Mucosa of rectum (tissue), 2 donors: ENCODE data around the gene VWA3B.

ENCODE experiments used
- H3K27ac ChIP-seq, 2 donors: one replicate each; pipeline ENCODE4 v1.7.0; 2013; ENCODE audit warnings: inconsistent platforms in 2 of 2, low read depth in 2 of 2, low read length in 2 of 2
- H3K27me3 ChIP-seq, 2 donors: one replicate each; pipeline ENCODE4 v1.7.0; 2013; ENCODE audit warnings: low read length in 2 of 2; ENCODE audit not compliant: control insufficient read depth in 2 of 2, insufficient read depth in 2 of 2
- H3K36me3 ChIP-seq, 2 donors: one replicate each; pipeline ENCODE4 v1.7.0; 2013; ENCODE audit warnings: low read length in 2 of 2; ENCODE audit not compliant: control insufficient read depth in 2 of 2, insufficient read depth in 2 of 2
- H3K4me1 ChIP-seq, 2 donors: one replicate each; pipeline ENCODE4 v1.7.0; 2013; ENCODE audit warnings: low read length in 2 of 2, mild to moderate bottlenecking in 1 of 2; ENCODE audit not compliant: control insufficient read depth in 2 of 2, insufficient read depth in 2 of 2
- H3K4me3 ChIP-seq, 2 donors: one replicate each; pipeline ENCODE4 v1.7.0; 2013; ENCODE audit warnings: low read length in 2 of 2
- H3K9ac ChIP-seq, 2 donors: one replicate each; pipeline ENCODE4 v1.7.0; 2013; ENCODE audit warnings: low read length in 2 of 2, low read depth in 1 of 2, mild to moderate bottlenecking in 1 of 2
- H3K9me3 ChIP-seq, 2 donors: one replicate each; pipeline ENCODE4 v1.7.0; 2013; ENCODE audit warnings: low read length in 2 of 2; ENCODE audit not compliant: control insufficient read depth in 2 of 2
- donor health status: healthy.
- donor health status: Normal muscosa, but diverticular disease.

VWA3B gene

GRCh38 chr2:98108110-98108509, 21.1 kb downstream of the VWA3B start:
- H3K4me3 ChIP-seq, result no peak overlapping the region
- H3K27me3 ChIP-seq, result no peaks in the 10 kb centered on the region
- peaks cover 0 to under 1% of the 10 kb centered on the region in 2 donors for H3K9me3 ChIP-seq
- no peak overlapping the region for H3K9ac ChIP-seq
- H3K27ac ChIP-seq, result no peak overlapping the region
- no peaks in the 10 kb centered on the region for H3K36me3 ChIP-seq
- no peaks in the 10 kb centered on the region for H3K4me1 ChIP-seq

- H3K9ac ChIP-seq, result no peak overlapping the region
- peaks cover 0 to 7% of the 10 kb centered on the region in 2 donors for H3K4me1 ChIP-seq
- H3K4me3 ChIP-seq, result no peak overlapping the region
- peaks cover 0 to 2% of the 10 kb centered on the region in 2 donors for H3K9me3 ChIP-seq
- no peak overlapping the region for H3K27ac ChIP-seq
- H3K27me3 ChIP-seq, result no peaks in the 10 kb centered on the region
- no peaks in the 10 kb centered on the region for H3K36me3 ChIP-seq
These were observed 23.8 kb downstream of the VWA3B start for GRCh38 chr2:98110741-98111140.

- Histone ChIP-seq H3K27me3 (no peaks in the 10 kb centered on the region), H3K9ac (no peak overlapping the region), H3K27ac (peak overlapping the region; percentile 43 to 56), H3K4me3 (no peak overlapping the region), H3K9me3 (peaks cover 0 to 2% of the 10 kb centered on the region in 2 donors), H3K36me3 (no peaks in the 10 kb centered on the region), H3K4me1 (peaks cover 0 to 7% of the 10 kb centered on the region in 2 donors)
These were observed 27.8 kb downstream of the VWA3B start for GRCh38 chr2:98114643-98115330.

GRCh38 chr2:98118161-98118560, 31.2 kb downstream of the VWA3B start:
- no peak overlapping the region for H3K27ac ChIP-seq
- no peak overlapping the region for H3K4me3 ChIP-seq
- H3K4me1 ChIP-seq, result peaks cover 0 to 7% of the 10 kb centered on the region in 2 donors
- no peak overlapping the region for H3K9ac ChIP-seq
- no peaks in the 10 kb centered on the region for H3K27me3 ChIP-seq
- H3K36me3 ChIP-seq, result no peaks in the 10 kb centered on the region
- H3K9me3 ChIP-seq, result peaks cover 0 to under 1% of the 10 kb centered on the region in 2 donors

- H3K27ac ChIP-seq, result no peak overlapping the region
- H3K9me3 ChIP-seq, result no peaks in the 10 kb centered on the region
- no peaks in the 10 kb centered on the region for H3K27me3 ChIP-seq
- no peak overlapping the region for H3K9ac ChIP-seq
- H3K36me3 ChIP-seq, result no peaks in the 10 kb centered on the region
- H3K4me3 ChIP-seq, result no peak overlapping the region
- H3K4me1 ChIP-seq, result peaks cover 0 to 7% of the 10 kb centered on the region in 2 donors
These were observed 31.9 kb downstream of the VWA3B start for GRCh38 chr2:98118852-98119251.

- no peaks in the 10 kb centered on the region for H3K9me3 ChIP-seq
- H3K4me1 ChIP-seq, result no peaks in the 10 kb centered on the region
- H3K27me3 ChIP-seq, result no peaks in the 10 kb centered on the region
- no peak overlapping the region for H3K9ac ChIP-seq
- no peak overlapping the region for H3K27ac ChIP-seq
- H3K4me3 ChIP-seq, result no peak overlapping the region
- no peaks in the 10 kb centered on the region for H3K36me3 ChIP-seq
These were observed 34.2 kb downstream of the VWA3B start for GRCh38 chr2:98121149-98121548.

- Histone ChIP-seq H3K36me3 (no peaks in the 10 kb centered on the region), H3K27me3 (no peaks in the 10 kb centered on the region), H3K4me1 (no peaks in the 10 kb centered on the region)
These were observed 35.6 kb downstream of the VWA3B start for GRCh38 chr2:98122524-98122923.

GRCh38 chr2:98123286-98123685, 36.3 kb downstream of the VWA3B start:
- Histone ChIP-seq H3K4me3 (no peak overlapping the region), H3K9me3 (no peaks in the 10 kb centered on the region), H3K4me1 (no peaks in the 10 kb centered on the region), H3K27me3 (no peaks in the 10 kb centered on the region), H3K9ac (no peak overlapping the region), H3K36me3 (no peaks in the 10 kb centered on the region), H3K27ac (no peak overlapping the region)

More at GRCh38 chr2:98122524-98122923, 35.6 kb downstream of the VWA3B start:
- Histone ChIP-seq H3K27ac (no peak overlapping the region), H3K4me3 (no peak overlapping the region), H3K9ac (no peak overlapping the region), H3K9me3 (no peaks in the 10 kb centered on the region)

GRCh38 chr2:98126061-98126460, 39.1 kb downstream of the VWA3B start:
- H3K9me3 ChIP-seq, result no peaks in the 10 kb centered on the region
- no peak overlapping the region for H3K9ac ChIP-seq
- no peaks in the 10 kb centered on the region for H3K36me3 ChIP-seq
- peaks cover 0 to 2% of the 10 kb centered on the region in 2 donors for H3K27me3 ChIP-seq
- H3K4me1 ChIP-seq, result no peaks in the 10 kb centered on the region
- no peak overlapping the region for H3K27ac ChIP-seq
- H3K4me3 ChIP-seq, result no peak overlapping the region

- Histone ChIP-seq H3K9me3 (no peaks in the 10 kb centered on the region), H3K4me3 (no peak overlapping the region), H3K27ac (no peak overlapping the region), H3K4me1 (no peaks in the 10 kb centered on the region), H3K36me3 (no peaks in the 10 kb centered on the region), H3K9ac (no peak overlapping the region), H3K27me3 (peaks cover 0 to 2% of the 10 kb centered on the region in 2 donors)
These were observed 40.4 kb downstream of the VWA3B start for GRCh38 chr2:98127229-98127989.
